IMR-90 (cell line): ENCODE results near the gene MYD88. TPM values are rescaled to one million over a fixed set of nuclear protein-coding genes. Genes with fewer than 3 reads are reported as not detected.
"Not testable (repeated sequence)": the region's sequence is repeated elsewhere in the genome, so short reads cannot be mapped to it uniquely, and the experiment has no call there.

Experiments
- ATAC-seq: fragments of 200-7000 bp; cut with Tn5 transposase; 2 replicates; pipeline ENCODE4 v1.9.1; 2020; ENCODE audit warnings: low read depth, mild to moderate bottlenecking, moderate library complexity
- BruUV-seq: library from RNA; stranded (reverse); fragments of 400-500 nt; replicated peaks from 2 replicates; lab custom pipeline; 2021; lab: Mats Ljungman, UMichigan
- CTCF ChIA-PET: fragments of 300-600 bp; formaldehyde crosslinking; extraction: SDS; loops from one replicate; lab custom pipeline; 2021; ENCODE audit warnings: antibody characterized with exemption; lab: Yijun Ruan, JAX
- POLR2A ChIA-PET: fragments of 300-600 bp; sonication (Branson Sonifier 250); formaldehyde crosslinking; loops from one replicate; lab custom pipeline; 2022; ENCODE audit warnings: antibody characterized with exemption; ENCODE audit not compliant: unreplicated experiment; lab: Charles Lee
- DNase-seq: peaks from one replicate; pipeline ENCODE4 v3.0.0; 2013
- H2AFZ ChIP-seq: replicated peaks from 2 replicates; pipeline ENCODE3; 2013; ENCODE audit warnings: low read length, mild to moderate bottlenecking; ENCODE audit not compliant: poor library complexity
- H2AK5ac ChIP-seq: 2 replicates; pipeline ENCODE4 v1.6.1; 2013; ENCODE audit warnings: low read depth, low read length, inconsistent platforms
- H2AK9ac ChIP-seq: replicated peaks from 2 replicates; pipeline ENCODE3; 2013; ENCODE audit warnings: mild to moderate bottlenecking, low read depth, low read length, moderate library complexity; ENCODE audit not compliant: poor library complexity
- H2BK120ac ChIP-seq: 2 replicates; pipeline ENCODE4 v1.6.1; 2013; ENCODE audit warnings: low read depth, low read length, inconsistent platforms
- H2BK15ac ChIP-seq: 3 replicates; pipeline ENCODE4 v1.6.1; 2013; ENCODE audit warnings: low read depth, low read length, inconsistent platforms
- H2BK20ac ChIP-seq: 2 replicates; pipeline ENCODE4 v1.6.1; 2013; ENCODE audit warnings: low read depth, mild to moderate bottlenecking, inconsistent platforms, low read length, moderate library complexity
- H2BK5ac ChIP-seq: 2 replicates; pipeline ENCODE4 v1.6.1; 2013; ENCODE audit warnings: mild to moderate bottlenecking, low read depth, low read length, inconsistent platforms; ENCODE audit not compliant: poor library complexity, severe bottlenecking
- H3K14ac ChIP-seq: replicated peaks from 2 replicates; pipeline ENCODE4 v1.6.1; 2013; ENCODE audit warnings: low read depth, low read length, inconsistent platforms
- H3K18ac ChIP-seq: 2 replicates; pipeline ENCODE4 v1.6.1; 2013; ENCODE audit warnings: low read depth, low read length, control low read depth
- H3K23ac ChIP-seq: 2 replicates; pipeline ENCODE4 v1.6.1; 2013; ENCODE audit warnings: low read depth, low read length, inconsistent platforms
- H3K27ac ChIP-seq: 2 replicates; pipeline ENCODE4 v1.5.1; 2013; ENCODE audit warnings: mild to moderate bottlenecking, control low read depth, low read length; ENCODE audit not compliant: insufficient read depth
- H3K27me3 ChIP-seq: 2 replicates; pipeline ENCODE4 v1.6.1; 2013; ENCODE audit warnings: low read length; ENCODE audit not compliant: control insufficient read depth, insufficient read depth
- H3K36me3 ChIP-seq: 2 replicates; pipeline ENCODE4 v1.6.1; 2013; ENCODE audit warnings: low read length, mixed read lengths; ENCODE audit not compliant: control insufficient read depth, insufficient read depth
- H3K4ac ChIP-seq: 2 replicates; pipeline ENCODE4 v1.6.1; 2013; ENCODE audit warnings: low read depth, low read length, inconsistent platforms
- H3K4me1 ChIP-seq: 2 replicates; pipeline ENCODE4 v1.6.1; 2013; ENCODE audit warnings: low read length, mixed read lengths; ENCODE audit not compliant: control insufficient read depth, insufficient read depth
- H3K4me2 ChIP-seq: 2 replicates; pipeline ENCODE4 v1.6.1; 2013; ENCODE audit warnings: low read depth, mild to moderate bottlenecking, control low read depth, low read length, moderate library complexity
- H3K4me3 ChIP-seq: 2 replicates; pipeline ENCODE4 v1.5.1; 2013; ENCODE audit warnings: low read depth, mild to moderate bottlenecking, control low read depth, low read length, moderate library complexity; ENCODE audit not compliant: insufficient read depth
- H3K56ac ChIP-seq: 2 replicates; pipeline ENCODE4 v1.6.1; 2013; ENCODE audit warnings: low read length, inconsistent platforms; ENCODE audit not compliant: insufficient read depth; ENCODE audit errors: extremely low read depth
- H3K79me1 ChIP-seq, 2 experiments: 2 replicates each; pipeline ENCODE4 v1.6.1; 2013; ENCODE audit warnings: low read length in 2 of 2, inconsistent platforms in 1 of 2, low read depth in 1 of 2
- H3K9ac ChIP-seq: 2 replicates; pipeline ENCODE4 v1.6.1; 2013; ENCODE audit warnings: low read depth, low read length, control low read depth
- H3K9me1 ChIP-seq: 2 replicates; pipeline ENCODE4 v1.6.1; 2013; ENCODE audit warnings: low read length, inconsistent platforms; ENCODE audit not compliant: insufficient read depth
- H3K9me3 ChIP-seq: 2 replicates; pipeline ENCODE4 v1.6.1; 2013; ENCODE audit warnings: low read length; ENCODE audit not compliant: control insufficient read depth, insufficient read depth
- H4K20me1 ChIP-seq: 2 replicates; pipeline ENCODE4 v1.6.1; 2013; ENCODE audit warnings: low read length, inconsistent platforms; ENCODE audit not compliant: insufficient read depth
- H4K5ac ChIP-seq: 2 replicates; pipeline ENCODE4 v1.6.1; 2013; ENCODE audit warnings: mild to moderate bottlenecking, low read depth, low read length, control low read depth
- H4K8ac ChIP-seq, 2 experiments: 2 replicates each; pipeline ENCODE4 v1.6.1; 2013; ENCODE audit warnings: low read depth in 2 of 2, low read length in 2 of 2, control low read depth in 1 of 2, inconsistent platforms in 1 of 2
- H4K91ac ChIP-seq: 2 replicates; pipeline ENCODE4 v1.6.1; 2013; ENCODE audit warnings: low read depth, low read length, inconsistent platforms; ENCODE audit not compliant: insufficient read depth
- WGBS, 2 experiments: methylation state at CpG; one replicate each; pipeline versions ENCODE4 v1.1.5 to v1.1.7; 2013; ENCODE audit warnings: missing lambda C conversion rate in 2 of 2; ENCODE audit not compliant: insufficient read length in 1 of 2; ENCODE audit errors: extremely low coverage in 2 of 2; 5-methylcytosine and 5-hydroxymethylcytosine counted together
- dilution Hi-C: fragments of 300-500 bp; cut with HindIII; formaldehyde crosslinking; loops from one replicate; pipeline ENCODE4 v1.14.3; 2018; ENCODE audit warnings: low sequenced_read_pairs; ENCODE audit not compliant: unreplicated experiment
- in situ Hi-C: fragments of 300-500 bp; cut with MboI; formaldehyde crosslinking; loops from 3 replicates; pipeline ENCODE4 v1.14.3; 2019; ENCODE audit warnings: low sequenced_read_pairs, inconsistent platforms, mixed read lengths
- intact Hi-C: fragments of 100-400 bp; cut with micrococcal nuclease; formaldehyde crosslinking; loops from 2 replicates; pipeline ENCODE4 v1.10.0; 2022
- polyA plus RNA-seq, 3 experiments: library from polyadenylated mRNA; depleted of rRNA; stranded (reverse); fragments of >200 nt; gene quantifications; 2 replicates each; pipeline ENCODE4 v1.2.3, GENCODE V29; 2012; ENCODE audit warnings: low replicate concordance in 1 of 3
- total RNA-seq: library from RNA; depleted of rRNA; stranded (reverse); fragments of >200 nt; gene quantifications from 2 replicates; pipeline ENCODE4 v1.2.3, GENCODE V29; 2012

Gene MYD88
- total and polyA plus RNA-seq, 2 of the 4 experiments (the other 2 are of a cell fraction): 9.3 to 39.8 TPM

- H3K79me1 ChIP-seq, intact Hi-C loops, H3K56ac ChIP-seq, BruUV-seq, DNase-seq, dilution Hi-C loops, H3K4me1 ChIP-seq, ATAC-seq, in situ Hi-C loops, H3K14ac ChIP-seq, H3K9me3 ChIP-seq, H3K9me1 ChIP-seq, H3K27me3 ChIP-seq, H3K4me2 ChIP-seq, POLR2A ChIA-PET, H4K5ac ChIP-seq, H3K9ac ChIP-seq, H3K18ac ChIP-seq, H2AK9ac ChIP-seq, H4K8ac ChIP-seq, H2BK5ac ChIP-seq, H4K20me1 ChIP-seq, CTCF ChIA-PET, H3K27ac ChIP-seq, H3K36me3 ChIP-seq, H2AFZ ChIP-seq, H3K4me3 ChIP-seq, H2AK5ac ChIP-seq, H3K4ac ChIP-seq, H3K23ac ChIP-seq, H2BK20ac ChIP-seq, H2BK15ac ChIP-seq, H4K91ac ChIP-seq, H2BK120ac ChIP-seq: not testable (repeated sequence)
- 100% methylated on average over 1 of the region's 11 CpGs; no CpG with 5 or more reads in 1 of the 2 experiments for WGBS, 2 experiments
Observed at GRCh38 chr3:38160704-38161103, 22.2 kb downstream of the MYD88 start.
